Esophagus muscularis mucosa (tissue), 4 donors: ENCODE results near the gene CAMTA1. TPM values are rescaled to one million over a fixed set of nuclear protein-coding genes. Genes with fewer than 3 reads are reported as not detected.

ENCODE experiments used
- DNase-seq: peaks from one replicate; pipeline ENCODE4 v3.0.0-alpha.2; 2017; ENCODE audit errors: extremely low spot score
- H3K27ac ChIP-seq, 4 donors: fragments of 200-600 bp; sonication (generic); replicated peaks in 1 of 4; 1 replicate in 3 of 4; 2 replicates in 1 of 4; pipeline ENCODE4 v1.5.1; 2016 to 2019; ENCODE audit warnings: mild to moderate bottlenecking in 1 of 4
- H3K27me3 ChIP-seq, 4 donors: fragments of 200-600 bp; sonication (generic); one replicate each; pipeline versions ENCODE4 v1.5.1 to v1.6.0; 2016 to 2019
- H3K36me3 ChIP-seq, 4 donors: fragments of 200-600 bp; sonication (generic); one replicate each; pipeline ENCODE4 v1.5.1; 2016 to 2019
- H3K4me1 ChIP-seq, 4 donors: fragments of 200-600 bp; sonication (generic); one replicate each; pipeline ENCODE4 v1.5.1; 2016 to 2019
- H3K4me3 ChIP-seq, 4 donors: fragments of 200-600 bp; sonication (generic); 1 replicate in 2 of 4; 2 replicates in 2 of 4; pipeline ENCODE4 v1.5.1; 2016 to 2019; ENCODE audit warnings: mild to moderate bottlenecking in 4 of 4, moderate library complexity in 1 of 4
- H3K9me3 ChIP-seq, 4 donors: fragments of 200-600 bp; sonication (generic); 1 replicate in 3 of 4; 2 replicates in 1 of 4; pipeline ENCODE4 v1.5.1; 2016 to 2019
- CTCF ChIP-seq, 3 experiments: fragments of 200-600 bp in 2 of 3; fragments of 450-650 bp in 1 of 3; sonication (generic) in 2 of 3; IDR thresholded peaks; one replicate each; pipeline ENCODE4 v1.5.1; 2017 to 2019; ENCODE audit warnings: antibody characterized with exemption in 3 of 3, mild to moderate bottlenecking in 2 of 3, moderate library complexity in 1 of 3
- EP300 ChIP-seq: sonication (generic); formaldehyde crosslinking; IDR thresholded peaks from one replicate; pipeline ENCODE4 v1.6.1; 2017; ENCODE audit warnings: antibody characterized with exemption
- POLR2A ChIP-seq: fragments of 450-650 bp; IDR thresholded peaks from one replicate; pipeline ENCODE4 v1.6.1; 2017; ENCODE audit warnings: antibody characterized with exemption, moderate library complexity, mild to moderate bottlenecking, low read depth
- POLR2AphosphoS5 ChIP-seq, 2 donors: sonication (generic); formaldehyde crosslinking; IDR thresholded peaks; one replicate each; pipeline ENCODE4 v1.6.1; 2017; ENCODE audit warnings: antibody characterized with exemption in 2 of 2
- WGBS: methylation state at CpG from one replicate; pipeline ENCODE4 v1.1.5; 2018; 5-methylcytosine and 5-hydroxymethylcytosine counted together
- intact Hi-C: fragments of 100-400 bp; cut with DNase I; formaldehyde crosslinking; loops from one replicate; pipeline ENCODE4 v1.15.1; 2023
- total RNA-seq, 4 donors: library from RNA; depleted of rRNA; stranded (reverse); fragments of >200 nt; gene quantifications; one replicate each; pipeline versions ENCODE4 v1.1.0 to v1.2.1, GENCODE V29; 2016

Gene CAMTA1
- total RNA-seq, 4 donors from 2014 or later: 109 to 226 (median 139) TPM

GRCh38 chr1:7375329-7375728 is 590.1 kb downstream of the CAMTA1 start:
- WGBS: 97% methylated on average over 6 of the region's 7 CpGs

DNA sequence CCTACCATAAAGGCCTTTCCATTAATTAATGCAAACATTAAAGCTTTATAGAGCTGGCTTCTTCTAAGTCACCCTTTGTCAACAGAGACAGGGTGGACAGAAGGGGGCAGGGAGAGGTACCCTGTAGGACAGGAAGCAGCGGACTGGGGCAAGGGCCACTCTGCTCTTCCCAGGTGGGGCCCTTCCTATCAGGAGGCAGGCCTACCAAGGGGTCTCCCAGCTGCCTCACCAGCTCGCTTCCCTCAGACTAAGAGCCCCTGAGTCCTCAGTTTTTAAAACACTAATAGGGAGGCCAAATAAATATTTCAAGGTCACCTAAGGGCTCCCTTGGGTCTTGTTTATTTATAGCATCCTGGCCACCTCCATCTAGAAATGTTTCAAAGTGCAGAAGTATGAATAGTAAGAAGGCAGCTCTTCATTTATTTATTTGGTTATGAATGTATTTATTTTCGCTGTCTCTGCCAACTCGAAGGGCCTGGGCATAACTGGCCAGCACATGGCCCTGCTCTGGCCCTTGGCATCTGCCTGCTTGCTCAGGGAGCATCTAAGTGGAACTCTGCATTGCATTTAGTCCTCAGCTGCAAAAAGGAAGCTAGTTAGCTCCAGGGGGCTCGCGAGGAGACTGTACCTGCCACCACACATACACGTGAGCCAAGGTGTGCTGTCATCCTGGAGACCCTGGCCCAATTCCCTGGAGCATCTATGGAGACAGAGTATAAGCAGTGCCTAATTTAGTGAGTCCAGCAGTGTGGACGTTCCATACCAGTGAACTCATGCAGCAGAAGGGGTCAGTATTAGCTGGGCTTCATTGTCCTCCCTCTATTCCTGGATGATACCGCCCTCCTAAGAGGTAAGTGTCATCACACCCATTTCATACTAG is 590.8 kb downstream of the CAMTA1 start:
- TF ChIP-seq POLR2A (no peak), EP300 (no peak), POLR2AphosphoS5 (IDR thresholded peaks at IDR 0.05) (no peak), CTCF (IDR thresholded peaks at IDR 0.05) (no peak)
- 84% methylated on average over 7 of the region's 9 CpGs for WGBS
- Histone ChIP-seq H3K4me1 (peaks cover 17 to 30% (median 28%) of the 10 kb centered on the region in 4 donors), H3K36me3 (no peaks in the 10 kb centered on the region), H3K27ac (no peak overlapping the region), H3K4me3 (no peak overlapping the region), H3K27me3 (no peaks in the 10 kb centered on the region), H3K9me3 (no peaks in the 10 kb centered on the region)
- DNase-seq: peak; percentile 89
- intact Hi-C loops: no loop called here

More at GRCh38 chr1:7375329-7375728, 590.1 kb downstream of the CAMTA1 start:
- TF ChIP-seq CTCF (IDR thresholded peaks at IDR 0.05) (no peak), POLR2AphosphoS5 (IDR thresholded peaks at IDR 0.05) (no peak), EP300 (no peak), POLR2A (no peak)
- Histone ChIP-seq H3K36me3 (no peaks in the 10 kb centered on the region), H3K9me3 (no peaks in the 10 kb centered on the region), H3K27me3 (no peaks in the 10 kb centered on the region), H3K27ac (no peak overlapping the region), H3K4me3 (no peak overlapping the region), H3K4me1 (peaks cover 17 to 30% (median 25%) of the 10 kb centered on the region in 4 donors)
- intact Hi-C loops: no loop called here
- DNase-seq: no peak

DNA sequence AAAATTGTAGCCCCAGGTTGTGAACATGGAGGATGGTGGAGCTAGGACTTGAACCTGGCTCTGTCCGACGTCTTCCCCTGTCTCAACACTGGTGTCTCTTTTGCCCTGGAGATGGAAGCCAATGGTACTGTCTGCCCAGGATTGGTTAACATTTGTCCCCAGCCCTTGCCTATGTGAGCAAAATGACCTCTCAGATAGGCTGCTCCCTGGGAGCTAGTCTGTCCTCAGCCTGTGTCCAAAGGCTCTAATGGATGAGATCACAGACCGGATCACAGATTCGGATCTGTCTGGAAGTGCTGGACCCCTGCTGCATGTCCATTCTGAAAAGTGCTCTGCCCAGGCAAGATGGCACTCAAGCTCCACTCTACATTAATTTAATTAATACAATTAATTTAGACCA is 591.4 kb downstream of the CAMTA1 start:
- Histone ChIP-seq H3K27ac (no peak overlapping the region), H3K9me3 (no peaks in the 10 kb centered on the region), H3K4me1 (peaks cover 17 to 30% (median 28%) of the 10 kb centered on the region in 4 donors), H3K27me3 (no peaks in the 10 kb centered on the region), H3K36me3 (no peaks in the 10 kb centered on the region), H3K4me3 (no peak overlapping the region)
- TF ChIP-seq EP300 (no peak), CTCF (IDR thresholded peaks at IDR 0.05) (no peak), POLR2AphosphoS5 (IDR thresholded peaks at IDR 0.05) (no peak), POLR2A (no peak)
- peak; percentile 77 for DNase-seq
- WGBS: 100% methylated on average over 3 of the region's 4 CpGs
- intact Hi-C loops: no loop called here

- H3K9me3 ChIP-seq: no peaks in the 10 kb centered on the region
- intact Hi-C loops: no loop called here
- H3K27ac ChIP-seq: peak overlapping the region; percentile 62 to 82 (median 78)
- H3K36me3 ChIP-seq: no peaks in the 10 kb centered on the region
- no peak overlapping the region for H3K4me3 ChIP-seq
- TF ChIP-seq EP300: no peak
- TF ChIP-seq CTCF (IDR thresholded peaks at IDR 0.05): no peak
- TF ChIP-seq POLR2A: no peak
- TF ChIP-seq POLR2AphosphoS5 (IDR thresholded peaks at IDR 0.05): no peak
- no peaks in the 10 kb centered on the region for H3K27me3 ChIP-seq
- WGBS: 94% methylated on average over 14 of the region's 14 CpGs
- peaks cover 17 to 30% (median 28%) of the 10 kb centered on the region in 4 donors for H3K4me1 ChIP-seq
- DNase-seq: peak; percentile 70
These were observed 593.3 kb downstream of the CAMTA1 start for GRCh38 chr1:7378346-7379130.
